Activated CD4-positive, alpha-beta T cell treated with anti-CD3 and anti-CD28 coated beads for 4 hours (primary cell): ENCODE results near the gene ZNF565.
"Not testable (repeated sequence)": the region's sequence is repeated elsewhere in the genome, so short reads cannot be mapped to it uniquely, and the experiment has no call there.

Source experiments
- DNase-seq, 2 donors: peaks; one replicate each; pipeline ENCODE4 v3.0.0-alpha.2; 2020

Gene ZNF565

GRCh38 chr19:36210497-36210896, 4.0 kb downstream of the ZNF565 start:
- DNase-seq = no peak

DNA sequence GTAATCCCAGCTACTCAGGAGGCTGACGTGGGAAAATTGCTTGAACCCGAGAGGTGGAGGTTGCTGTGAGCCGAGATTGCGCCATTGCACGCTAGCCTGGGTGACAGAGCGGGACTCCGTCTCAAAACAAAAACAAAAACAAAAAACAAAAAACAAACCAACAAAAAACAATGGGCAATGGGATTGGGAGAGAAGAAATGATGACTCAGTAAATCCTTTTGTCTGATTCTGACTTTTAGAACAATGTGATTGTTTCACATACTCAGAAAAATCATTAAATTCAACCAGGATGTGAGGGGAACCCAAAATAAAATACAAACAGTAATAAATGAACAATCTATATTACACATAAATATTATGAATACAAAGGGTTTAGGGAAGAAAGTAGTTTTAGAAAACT, 5.1 kb downstream of the ZNF565 start:
- no peak for DNase-seq

DNA sequence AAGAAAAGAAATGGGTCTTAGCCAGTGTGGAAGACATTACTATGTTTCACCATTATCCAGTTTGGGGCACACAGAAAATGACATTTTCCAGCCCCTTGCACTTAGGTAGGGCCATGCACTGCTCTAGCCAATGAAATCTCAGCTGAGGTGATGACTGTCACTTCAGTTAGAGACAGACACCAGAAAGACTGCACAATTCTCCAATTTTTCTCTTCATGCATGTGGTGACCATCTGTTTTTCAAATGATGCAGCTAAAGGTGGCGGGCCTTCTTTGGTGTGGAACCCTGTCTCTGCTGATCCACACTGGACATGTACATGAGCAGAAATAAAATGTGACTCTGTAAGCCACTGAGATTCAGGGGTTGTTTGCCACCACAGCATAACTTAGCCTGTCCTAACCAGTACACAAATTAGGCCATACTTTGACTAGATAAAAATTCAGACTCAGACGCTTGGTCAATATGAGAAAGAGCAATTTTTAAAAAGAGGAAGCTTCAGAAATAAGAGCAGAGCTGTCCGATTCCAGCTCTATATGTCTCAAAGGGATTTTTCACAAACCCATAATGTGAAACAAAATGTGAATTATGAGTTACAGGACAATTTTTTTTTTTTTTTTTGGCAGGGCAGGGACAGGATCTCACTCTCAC, 6.7 kb downstream of the ZNF565 start:
- no peak for DNase-seq

- DNase-seq = no peak
These were observed 11.2 kb downstream of the ZNF565 start for GRCh38 chr19:36203293-36203692.

- DNase-seq = no peak
These were observed 12.8 kb downstream of the ZNF565 start for GRCh38 chr19:36201684-36202083.

DNA sequence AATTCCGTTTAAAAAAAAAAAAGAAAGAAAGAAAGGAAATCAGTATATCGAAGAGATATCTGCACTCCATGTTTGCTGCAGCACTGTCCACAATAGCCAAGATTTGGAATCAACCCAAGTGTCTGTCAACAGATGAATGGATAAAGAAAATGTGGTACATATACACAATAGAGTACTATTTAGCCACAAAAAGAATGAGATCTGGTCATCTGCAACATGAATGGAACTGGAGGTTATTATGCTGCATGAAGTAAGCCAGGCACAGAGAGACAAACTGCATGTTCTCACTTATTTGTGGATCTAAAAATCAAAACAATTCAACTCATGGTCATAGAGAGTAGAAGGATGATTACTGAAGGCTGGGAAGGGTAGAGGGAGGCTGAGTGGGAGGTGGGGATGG, 16.3 kb downstream of the ZNF565 start:
- no peak for DNase-seq

GRCh38 chr19:36196249-36196648, 18.2 kb downstream of the ZNF565 start:
- DNase-seq = no peak

GRCh38 chr19:36186722-36187121, 27.7 kb downstream of the ZNF565 start:
- DNase-seq = not testable (repeated sequence)

DNA sequence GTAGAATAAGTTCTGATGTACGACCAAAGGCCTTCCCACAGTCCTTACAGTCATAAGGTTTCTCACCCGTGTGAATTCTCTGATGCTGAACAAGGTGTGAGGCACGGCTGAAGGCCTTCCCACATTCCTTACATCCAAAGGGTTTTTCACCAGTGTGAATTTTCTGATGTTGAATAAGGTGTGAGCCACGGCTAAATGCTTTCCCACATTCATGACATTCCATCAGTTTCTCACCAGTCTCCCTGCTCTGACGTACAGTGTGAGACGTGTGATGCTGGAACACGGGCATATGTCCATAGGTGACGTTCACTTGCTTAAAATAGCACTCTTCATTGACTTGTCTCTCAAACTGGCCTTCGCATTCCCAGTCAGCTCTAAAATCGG, 31.2 kb downstream of the ZNF565 start:
- DNase-seq = no peak

DNA sequence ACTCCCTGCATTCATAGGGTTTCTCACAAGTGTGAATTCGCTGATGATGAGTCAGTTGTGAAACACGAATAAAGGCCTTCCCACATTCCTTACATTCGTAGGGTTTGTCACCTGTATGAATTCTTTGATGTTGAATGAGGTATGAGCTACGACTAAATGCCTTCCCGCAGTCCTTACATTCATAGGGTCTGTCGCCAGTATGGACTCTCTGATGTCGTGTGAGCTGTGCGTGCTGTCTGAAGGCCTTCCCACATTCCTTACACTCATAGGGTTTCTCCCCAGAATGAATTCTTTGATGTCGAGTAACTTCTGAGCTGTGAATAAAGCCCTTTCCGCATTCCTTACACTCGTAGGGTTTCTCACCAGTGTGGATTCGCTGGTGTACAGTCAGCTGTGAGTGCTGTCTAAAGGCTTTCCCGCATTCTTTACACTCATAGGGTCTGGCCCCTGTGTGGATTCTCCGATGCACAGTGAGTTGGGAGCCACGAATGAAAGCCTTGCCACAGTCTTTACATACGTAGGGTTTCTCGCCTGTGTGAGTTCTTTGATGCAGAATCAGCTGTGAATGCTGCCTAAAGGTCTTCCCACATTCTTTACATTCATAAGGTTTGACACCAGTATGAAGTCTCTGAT, 31.7 kb downstream of the ZNF565 start:
- no peak for DNase-seq

DNA sequence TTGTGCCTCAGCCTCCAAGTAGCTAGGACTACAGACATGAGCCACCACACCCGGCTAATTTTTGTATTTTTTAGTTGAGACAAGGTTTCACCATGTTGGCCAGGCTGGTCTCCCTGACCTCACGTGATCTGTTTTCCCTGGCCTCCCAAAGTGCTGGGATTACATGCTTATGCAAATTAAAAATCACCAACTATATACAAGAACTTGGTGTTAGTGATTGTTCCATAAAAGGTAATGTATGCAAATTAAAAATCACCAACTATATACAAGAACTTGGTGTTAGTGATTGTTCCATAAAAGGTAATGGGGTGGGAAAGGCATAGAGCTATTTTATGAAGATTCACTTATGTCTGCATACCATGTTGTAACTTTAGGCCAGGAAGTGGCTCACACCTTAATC, 35.4 kb downstream of the ZNF565 start:
- DNase-seq = not testable (repeated sequence)

DNA sequence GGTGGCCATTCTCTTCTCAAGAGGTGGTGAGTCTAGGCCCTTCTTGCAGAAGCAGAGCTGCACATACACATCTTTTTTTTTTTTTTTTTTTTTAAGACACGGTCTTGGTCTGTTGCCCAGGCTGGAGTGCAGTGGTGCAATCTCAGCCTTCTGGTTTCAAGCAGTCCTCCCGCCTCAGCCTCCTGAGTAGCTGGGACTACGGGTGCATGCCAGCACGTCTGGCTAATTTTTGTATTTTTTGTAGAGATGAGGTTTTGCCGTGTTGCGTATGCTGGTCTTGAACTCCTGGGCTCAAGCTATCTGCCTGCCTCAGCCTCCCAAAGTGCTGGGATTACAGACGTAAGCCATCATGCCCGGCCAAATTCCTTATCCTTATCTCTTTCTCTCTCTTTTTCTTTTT, 40.6 kb downstream of the ZNF565 start:
- not testable (repeated sequence) for DNase-seq

DNA sequence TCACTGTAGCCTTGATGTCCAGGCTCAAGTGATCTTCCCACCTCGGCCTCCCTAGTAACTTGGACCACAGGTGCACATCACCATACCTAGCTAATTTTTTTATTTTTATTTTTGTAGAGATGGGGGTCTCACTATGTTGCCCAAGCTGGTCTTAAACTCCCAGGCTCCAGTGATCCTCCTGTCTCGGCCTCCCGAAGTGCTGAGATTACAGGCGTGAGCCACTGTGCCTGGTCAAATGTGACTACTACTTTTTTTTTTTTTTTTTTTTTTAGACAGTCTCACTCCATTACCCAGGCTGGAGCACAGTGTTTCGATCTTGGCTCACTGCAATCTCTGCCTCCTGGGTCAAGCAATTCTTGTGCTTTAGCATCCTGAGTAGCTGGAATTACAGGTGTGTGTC, 41.6 kb downstream of the ZNF565 start:
- no peak for DNase-seq

GRCh38 chr19:36169084-36169760, 45.2 kb downstream of the ZNF565 start:
- DNase-seq = no peak

GRCh38 chr19:36163813-36164212, 50.7 kb downstream of the ZNF565 start:
- DNase-seq = no peak

DNA sequence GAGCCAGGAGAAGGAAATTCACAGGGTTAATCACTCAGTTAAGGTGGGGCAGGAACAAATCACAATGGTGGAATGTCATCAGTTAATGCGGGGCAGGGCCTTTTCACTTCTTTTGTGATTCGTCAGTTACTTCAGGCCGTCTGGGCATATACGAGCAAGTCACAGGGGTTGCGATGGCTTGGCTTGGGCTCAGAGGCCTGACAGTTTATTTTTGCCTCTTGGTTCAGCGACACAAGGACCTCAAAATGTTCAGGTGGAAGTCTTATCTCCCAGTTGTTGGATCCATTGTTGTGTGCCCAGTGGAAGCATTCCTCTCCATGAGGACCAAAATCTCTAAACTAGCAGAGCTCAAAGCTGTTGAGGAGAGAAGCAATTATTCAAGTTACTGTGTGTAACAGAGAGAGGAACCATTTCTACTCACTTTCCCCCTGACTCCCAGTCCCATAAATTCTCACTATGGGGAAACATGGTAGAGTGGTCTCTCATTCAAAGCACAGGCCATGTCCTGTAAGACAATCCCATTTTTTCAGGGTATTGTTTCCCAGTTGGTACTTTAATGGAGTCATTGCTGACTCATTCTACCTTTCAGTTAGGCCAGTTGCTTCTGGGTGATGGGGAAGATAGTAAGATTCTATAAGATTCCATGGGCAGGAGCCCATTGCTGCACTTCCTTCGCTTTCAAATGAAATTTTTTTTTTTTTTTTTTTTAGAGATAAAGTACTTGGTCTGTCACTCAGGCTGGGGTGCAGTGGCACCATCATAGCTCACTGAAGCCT, 53.5 kb downstream of the ZNF565 start:
- DNase-seq = no peak

DNA sequence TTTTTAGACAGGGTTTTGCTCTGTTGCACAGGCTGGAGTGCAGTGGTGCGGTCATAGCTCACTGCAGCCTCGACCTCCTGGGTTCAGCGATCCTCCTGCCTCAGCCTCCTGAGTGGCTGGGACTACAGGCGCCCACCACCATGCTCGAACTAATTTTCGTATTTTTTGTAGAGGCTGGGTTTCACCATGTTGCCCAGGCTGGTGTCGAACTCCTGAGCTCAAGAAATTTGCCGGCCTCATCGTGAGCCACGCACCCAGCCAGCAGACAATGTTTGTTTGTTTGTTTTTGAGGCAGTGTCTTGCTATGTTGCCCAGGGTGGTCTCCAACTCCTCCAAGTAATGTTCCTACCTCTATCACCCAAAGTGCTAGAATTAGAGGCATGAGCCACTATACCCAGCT, 61.3 kb downstream of the ZNF565 start:
- no peak for DNase-seq

- no peak for DNase-seq
These were observed 61.9 kb downstream of the ZNF565 start, which contains the start of gene COX7A1 for GRCh38 chr19:36152352-36153091. Gene COX7A1 (minus strand): TSS chr19:36152447. CDS start chr19:36152407, 40 bp downstream.

DNA sequence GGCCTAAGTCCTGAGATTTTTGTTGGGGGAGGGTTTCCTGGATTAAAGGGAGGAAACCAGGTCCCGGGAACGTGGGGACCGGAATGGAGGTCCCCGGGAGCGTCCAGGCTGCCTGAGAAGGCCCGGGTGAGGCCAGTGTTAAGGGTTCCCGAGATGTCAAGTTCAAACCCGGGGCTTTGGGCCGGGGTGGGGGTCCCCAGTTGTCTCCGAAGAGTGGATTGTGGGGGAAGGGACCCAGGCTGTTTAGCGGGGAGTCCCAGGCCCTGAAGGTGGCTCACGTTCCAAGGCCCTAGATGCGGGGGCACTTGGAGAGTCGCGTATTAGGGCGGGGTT, 62.5 kb downstream of the ZNF565 start:
- DNase-seq = no peak

- no peak for DNase-seq
These were observed 63.1 kb downstream of the ZNF565 start for GRCh38 chr19:36151144-36152018.

GRCh38 chr19:36150586-36150985, 63.9 kb downstream of the ZNF565 start:
- DNase-seq = no peak
